A673 (cell line): Measurements from ENCODE around the gene SLC39A6. TPM values are rescaled to one million over a fixed set of nuclear protein-coding genes. Genes with fewer than 3 reads are reported as not detected.

Experiments
- BruUV-seq: library from RNA; stranded (reverse); fragments of 400-500 nt; replicated peaks from 2 replicates; lab custom pipeline; 2021; lab: Mats Ljungman, UMichigan
- CTCF ChIA-PET: fragments of 300-600 bp; sonication (Branson Sonifier 250); formaldehyde crosslinking; loops from one replicate; lab custom pipeline; 2022; ENCODE audit warnings: antibody characterized with exemption; lab: Charles Lee
- POLR2A ChIA-PET: fragments of 300-600 bp; sonication (Branson Sonifier 250); formaldehyde crosslinking; loops from one replicate; lab custom pipeline; 2022; ENCODE audit warnings: antibody characterized with exemption; ENCODE audit not compliant: low non-redundant PET; lab: Charles Lee
- DNase-seq: peaks from one replicate; pipeline ENCODE4 v3.0.0-alpha.2; 2015; ENCODE audit warnings: low spot score
- H3K27ac ChIP-seq: fragments of 200-600 bp; sonication (generic); 2 replicates; pipeline ENCODE4 v1.5.1; 2016; ENCODE audit warnings: mixed run types, low read depth, mild to moderate bottlenecking, mixed read lengths, antibody characterized with exemption, low read length; ENCODE audit not compliant: poor library complexity, severe bottlenecking
- H3K27me3 ChIP-seq: fragments of 200-600 bp; sonication (generic); replicated peaks from 2 replicates; pipeline ENCODE4 v1.6.1; 2017; ENCODE audit warnings: mixed run types, low read depth, mild to moderate bottlenecking, mixed read lengths, antibody characterized with exemption, low read length; ENCODE audit not compliant: insufficient read depth, poor library complexity
- H3K36me3 ChIP-seq: fragments of 200-600 bp; sonication (generic); 2 replicates; pipeline ENCODE4 v1.6.1; 2016; ENCODE audit warnings: mixed run types, mild to moderate bottlenecking, mixed read lengths, antibody characterized with exemption, low read length; ENCODE audit not compliant: insufficient read depth, poor library complexity, severe bottlenecking
- H3K4me1 ChIP-seq: fragments of 200-600 bp; sonication (generic); 2 replicates; pipeline ENCODE4 v1.6.1; 2017; ENCODE audit warnings: mixed run types, mild to moderate bottlenecking, mixed read lengths, antibody characterized with exemption, low read length; ENCODE audit not compliant: insufficient read depth, poor library complexity, severe bottlenecking
- H3K4me3 ChIP-seq: fragments of 200-600 bp; sonication (generic); 2 replicates; pipeline ENCODE4 v1.5.1; 2016; ENCODE audit warnings: low read depth, mixed run types, mild to moderate bottlenecking, mixed read lengths, low read length; ENCODE audit not compliant: poor library complexity, severe bottlenecking
- H3K9me3 ChIP-seq: fragments of 200-600 bp; sonication (generic); 2 replicates; pipeline ENCODE4 v1.6.1; 2016; ENCODE audit warnings: mixed run types, low read depth, mild to moderate bottlenecking, mixed read lengths, antibody characterized with exemption, low read length; ENCODE audit not compliant: poor library complexity, severe bottlenecking
- EZH2 ChIP-seq: fragments of 200-600 bp; sonication (generic); IDR thresholded peaks from 2 replicates; pipeline ENCODE4 v1.6.1; 2017; ENCODE audit warnings: borderline replicate concordance, low read depth, mild to moderate bottlenecking, mixed read lengths, antibody characterized with exemption, low read length; ENCODE audit not compliant: poor library complexity, severe bottlenecking
- intact Hi-C: fragments of 100-400 bp; cut with micrococcal nuclease; formaldehyde crosslinking; loops from one replicate; pipeline ENCODE4 v1.10.0; 2022; ENCODE audit not compliant: unreplicated experiment
- total RNA-seq: library from RNA; stranded (reverse); gene quantifications from 2 replicates; pipeline ENCODE4 v1.2.3, GENCODE V29; 2021
- TF ChIP-seq, protein P1 (sequence below): fragments of 300-800, 200-600 bp; sonication (generic); conservative IDR thresholded peaks from 2 replicates; pipeline ENCODE4 v1.5.1; 2017; ENCODE audit warnings: low read depth, mild to moderate bottlenecking, antibody characterized with exemption, low read length, moderate library complexity, mixed read lengths

Gene SLC39A6
- total RNA-seq, 1 experiment from 2014 or later = 70.7 TPM

DNA sequence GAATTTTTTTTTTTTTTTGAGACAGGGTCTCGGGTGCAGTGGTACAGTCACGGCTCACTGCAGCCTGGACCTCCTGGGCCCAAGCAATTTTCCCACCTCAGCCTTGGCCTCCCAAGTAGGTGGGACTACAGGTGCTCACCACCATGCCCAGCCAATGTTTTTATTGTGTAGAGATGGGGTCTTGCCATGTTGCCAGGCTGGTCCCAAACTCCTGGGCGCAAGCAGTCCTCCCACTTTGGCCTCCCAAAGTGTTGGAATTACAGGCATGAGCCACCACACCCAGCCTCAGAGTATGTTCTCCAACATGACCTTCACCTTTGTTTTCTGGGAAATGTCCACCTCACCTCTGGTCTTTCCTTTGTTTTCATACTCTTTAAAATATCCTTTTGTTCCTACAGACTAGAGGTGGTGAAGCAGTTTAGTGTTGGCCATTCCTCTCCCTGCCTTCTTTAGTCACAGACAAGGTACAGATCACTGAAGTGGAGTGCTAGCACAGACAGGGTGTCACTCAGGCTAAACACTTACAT, 38.6 kb upstream of the SLC39A6 start:
- ChIA-PET POLR2A (no interaction called here), CTCF (no interaction called here)
- DNase-seq = no peak
- Histone ChIP-seq H3K4me3 (no peak overlapping the region), H3K27ac (no peak overlapping the region), H3K4me1 (no peaks in the 10 kb centered on the region), H3K9me3 (no peaks in the 10 kb centered on the region), H3K36me3 (peaks cover 52% of the 10 kb centered on the region), H3K27me3 (no peaks in the 10 kb centered on the region)
- intact Hi-C loops = no loop called here
- no peak for TF ChIP-seq EZH2
- TF ChIP-seq, protein P1, sequence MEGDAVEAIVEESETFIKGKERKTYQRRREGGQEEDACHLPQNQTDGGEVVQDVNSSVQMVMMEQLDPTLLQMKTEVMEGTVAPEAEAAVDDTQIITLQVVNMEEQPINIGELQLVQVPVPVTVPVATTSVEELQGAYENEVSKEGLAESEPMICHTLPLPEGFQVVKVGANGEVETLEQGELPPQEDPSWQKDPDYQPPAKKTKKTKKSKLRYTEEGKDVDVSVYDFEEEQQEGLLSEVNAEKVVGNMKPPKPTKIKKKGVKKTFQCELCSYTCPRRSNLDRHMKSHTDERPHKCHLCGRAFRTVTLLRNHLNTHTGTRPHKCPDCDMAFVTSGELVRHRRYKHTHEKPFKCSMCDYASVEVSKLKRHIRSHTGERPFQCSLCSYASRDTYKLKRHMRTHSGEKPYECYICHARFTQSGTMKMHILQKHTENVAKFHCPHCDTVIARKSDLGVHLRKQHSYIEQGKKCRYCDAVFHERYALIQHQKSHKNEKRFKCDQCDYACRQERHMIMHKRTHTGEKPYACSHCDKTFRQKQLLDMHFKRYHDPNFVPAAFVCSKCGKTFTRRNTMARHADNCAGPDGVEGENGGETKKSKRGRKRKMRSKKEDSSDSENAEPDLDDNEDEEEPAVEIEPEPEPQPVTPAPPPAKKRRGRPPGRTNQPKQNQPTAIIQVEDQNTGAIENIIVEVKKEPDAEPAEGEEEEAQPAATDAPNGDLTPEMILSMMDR = no peak
- no TSS peak for BruUV-seq

DNA sequence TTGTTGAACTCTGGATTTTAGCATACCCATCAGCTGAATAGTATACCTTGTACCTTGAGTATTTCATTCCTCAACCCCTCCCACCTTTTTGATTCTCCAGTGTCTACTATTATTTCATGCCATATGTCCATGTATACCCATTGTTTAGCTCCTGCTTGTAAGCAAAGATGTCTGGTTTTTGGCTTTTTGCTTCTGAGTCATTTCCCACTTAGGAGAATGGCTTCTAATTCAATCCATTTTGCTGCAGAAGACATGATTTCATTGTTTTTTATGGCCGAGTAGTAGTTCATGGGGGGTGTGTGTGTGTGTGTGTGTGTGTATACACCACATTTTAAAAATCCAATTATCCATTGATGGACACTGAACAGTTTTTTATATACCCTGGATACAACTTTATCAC, 33.8 kb upstream of the SLC39A6 start:
- Histone ChIP-seq H3K9me3 (no peaks in the 10 kb centered on the region), H3K4me3 (no peak overlapping the region), H3K27me3 (no peaks in the 10 kb centered on the region), H3K4me1 (no peaks in the 10 kb centered on the region), H3K27ac (no peak overlapping the region), H3K36me3 (peaks cover 67% of the 10 kb centered on the region)
- CTCF ChIA-PET = no interaction called here
- POLR2A ChIA-PET = no interaction called here
- TF ChIP-seq, protein P1 = no peak
- TF ChIP-seq EZH2 = no peak
- intact Hi-C loops = no loop called here
- no peak for DNase-seq
- no TSS peak for BruUV-seq

DNA sequence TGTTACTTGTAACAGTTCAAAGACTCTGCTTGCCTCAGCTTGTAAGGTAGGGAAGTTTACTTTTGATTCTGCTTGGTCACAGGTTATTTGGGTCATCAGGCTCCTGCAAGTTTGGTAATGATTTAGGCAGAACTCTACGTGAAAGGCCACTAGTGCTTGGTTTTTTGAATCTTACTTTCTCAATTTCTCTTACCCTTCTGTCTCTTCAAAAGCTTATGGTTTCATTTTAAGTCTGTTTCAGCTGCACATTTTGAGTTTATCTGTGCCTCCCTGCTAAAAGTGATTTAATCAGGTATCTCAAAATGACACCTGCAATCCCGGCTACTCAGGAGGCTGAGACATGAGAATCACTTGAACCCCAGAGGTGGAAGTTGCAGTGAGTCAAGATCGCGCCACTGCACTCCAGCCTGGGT, 31.8 kb upstream of the SLC39A6 start:
- Histone ChIP-seq H3K27me3 (no peaks in the 10 kb centered on the region), H3K4me1 (no peaks in the 10 kb centered on the region), H3K4me3 (no peak overlapping the region), H3K9me3 (no peaks in the 10 kb centered on the region), H3K36me3 (peaks cover 74% of the 10 kb centered on the region), H3K27ac (no peak overlapping the region)
- no TSS peak for BruUV-seq
- POLR2A ChIA-PET = no interaction called here
- CTCF ChIA-PET = no interaction called here
- no peak for TF ChIP-seq EZH2
- TF ChIP-seq, protein P1 = no peak
- DNase-seq = no peak
- intact Hi-C loops = no loop called here
